Activated T-cell treated with anti-CD3 and anti-CD28 coated beads for 4 hours (primary cell): ENCODE measurements around the gene RPS13.
"Not testable (repeated sequence)": the region's sequence is repeated elsewhere in the genome, so short reads cannot be mapped to it uniquely, and the experiment has no call there.

Experiments
- DNase-seq: peaks from one replicate; pipeline ENCODE4 v3.0.0-alpha.2; 2020

Gene RPS13

DNA sequence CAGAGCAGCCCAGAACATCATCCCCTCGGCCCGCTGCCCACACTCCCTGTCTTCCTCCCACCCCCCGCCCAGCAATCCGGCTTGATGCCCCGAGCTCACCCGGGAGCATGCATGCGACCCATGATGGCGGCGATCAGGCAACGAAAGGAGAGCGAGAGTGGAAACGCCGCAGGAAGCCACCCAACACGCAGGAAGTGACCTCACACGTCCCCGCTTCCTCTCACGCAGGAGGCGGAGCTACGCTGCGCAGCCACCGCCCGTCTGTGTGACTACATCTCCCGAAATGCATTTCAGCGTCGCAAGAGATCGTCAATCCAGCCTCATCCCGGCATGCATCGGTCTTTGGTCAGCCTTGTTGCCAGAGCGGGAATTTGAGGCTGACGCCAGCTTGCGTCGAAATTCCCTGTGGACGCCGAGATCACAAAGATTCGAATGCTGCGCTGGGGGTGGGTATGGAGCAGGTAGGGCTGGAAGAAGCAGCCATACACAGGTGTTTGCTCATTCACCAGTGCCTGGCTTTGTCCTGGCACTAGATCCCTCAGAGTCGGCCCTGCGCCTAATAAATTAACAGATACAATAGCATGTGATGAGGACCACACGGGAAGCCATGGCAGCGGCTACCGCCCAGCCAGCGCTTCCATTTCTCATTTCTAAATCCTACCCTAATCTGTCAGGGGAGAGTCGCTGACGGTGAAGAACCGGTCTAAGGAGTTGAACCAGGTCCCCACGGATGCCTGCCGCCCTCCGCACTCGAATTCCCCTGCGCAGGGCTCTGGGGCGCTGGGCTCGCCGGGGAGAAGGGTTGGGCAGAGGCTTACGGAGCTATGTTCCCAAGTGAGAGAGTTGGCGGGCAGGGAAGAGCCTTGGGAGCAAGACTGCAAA, at the start of gene RPS13:
RPS13 (minus strand) TSS at position 148 of the 882 bp plus-strand sequence; CDS start at position 122, 26 bp downstream.
- DNase-seq, result peak; percentile 91

DNA sequence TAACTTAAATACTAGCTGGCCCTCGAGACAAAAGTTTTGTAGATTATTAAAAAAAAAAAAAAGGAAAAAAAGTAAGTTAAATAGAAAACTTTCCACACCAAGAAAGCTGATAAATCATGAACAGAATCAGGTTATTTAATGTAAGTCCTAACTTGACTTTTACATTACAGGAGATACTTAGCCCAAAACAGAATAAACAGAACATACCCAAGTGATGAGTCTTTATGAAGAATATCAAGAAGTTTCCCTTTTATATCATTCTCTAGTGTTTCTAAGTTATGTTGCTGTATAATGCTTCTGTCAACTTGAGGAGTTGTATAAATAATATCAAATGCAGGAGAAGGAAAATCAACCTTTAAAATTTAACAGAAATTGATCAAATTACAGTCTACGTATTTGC, 44.5 kb upstream of the RPS13 start:
- DNase-seq, result no peak

DNA sequence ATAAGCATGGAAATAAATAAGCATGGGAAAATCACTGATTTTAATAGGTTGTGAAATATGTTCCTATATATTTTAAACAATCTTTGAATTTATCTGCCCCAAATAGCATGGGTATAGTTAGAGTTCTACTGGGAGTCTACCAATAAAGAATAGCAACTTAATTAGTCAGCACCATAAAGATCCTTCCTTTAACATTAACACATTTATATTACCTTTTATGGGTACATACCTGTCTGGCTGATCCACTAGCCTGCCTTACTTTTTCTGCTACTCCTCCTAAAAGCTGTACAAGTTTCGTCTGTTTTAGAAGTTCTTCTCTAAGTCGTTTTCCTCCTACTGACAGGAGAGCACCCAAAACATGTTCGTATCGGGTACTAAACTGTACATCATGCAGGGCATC, 39.8 kb upstream of the RPS13 start:
- no peak for DNase-seq

DNA sequence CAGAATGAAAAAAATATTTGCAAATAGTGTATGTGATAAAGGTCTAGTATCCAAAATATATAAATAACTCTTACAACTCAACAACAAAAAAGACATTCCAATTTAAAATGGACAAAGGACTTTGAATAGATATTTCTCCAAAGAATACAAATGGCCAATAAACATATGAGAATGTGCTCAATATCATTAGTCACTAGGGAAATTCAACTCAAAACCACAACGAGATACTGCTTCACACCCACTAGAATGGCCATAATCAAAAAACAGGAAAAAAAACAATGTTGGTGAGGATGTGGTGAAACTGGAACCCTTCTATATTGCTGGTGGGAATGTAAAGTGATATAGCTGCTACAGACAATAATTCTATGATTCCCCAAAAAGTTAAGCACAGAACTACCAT, 38.6 kb upstream of the RPS13 start:
- DNase-seq, result no peak

DNA sequence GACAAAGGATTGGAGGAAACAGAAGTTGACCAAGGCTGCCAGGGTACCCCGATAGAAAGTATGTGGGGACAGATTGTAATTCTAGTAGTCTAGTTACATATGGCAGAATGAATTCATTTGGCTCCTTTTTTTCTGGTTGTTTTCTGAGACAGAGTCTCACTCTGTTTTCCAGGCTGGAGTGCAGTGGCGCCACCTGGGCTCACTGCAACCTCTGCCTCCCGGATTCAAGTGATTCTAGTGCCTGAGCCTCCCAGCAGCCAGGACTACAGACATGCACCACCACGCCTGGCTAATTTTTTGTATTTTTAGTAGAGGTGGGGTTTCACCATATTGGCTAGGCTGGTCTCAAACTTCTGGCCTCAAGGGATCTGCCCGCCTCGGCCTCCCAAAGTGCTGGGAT, 30.3 kb upstream of the RPS13 start:
- not testable (repeated sequence) for DNase-seq

DNA sequence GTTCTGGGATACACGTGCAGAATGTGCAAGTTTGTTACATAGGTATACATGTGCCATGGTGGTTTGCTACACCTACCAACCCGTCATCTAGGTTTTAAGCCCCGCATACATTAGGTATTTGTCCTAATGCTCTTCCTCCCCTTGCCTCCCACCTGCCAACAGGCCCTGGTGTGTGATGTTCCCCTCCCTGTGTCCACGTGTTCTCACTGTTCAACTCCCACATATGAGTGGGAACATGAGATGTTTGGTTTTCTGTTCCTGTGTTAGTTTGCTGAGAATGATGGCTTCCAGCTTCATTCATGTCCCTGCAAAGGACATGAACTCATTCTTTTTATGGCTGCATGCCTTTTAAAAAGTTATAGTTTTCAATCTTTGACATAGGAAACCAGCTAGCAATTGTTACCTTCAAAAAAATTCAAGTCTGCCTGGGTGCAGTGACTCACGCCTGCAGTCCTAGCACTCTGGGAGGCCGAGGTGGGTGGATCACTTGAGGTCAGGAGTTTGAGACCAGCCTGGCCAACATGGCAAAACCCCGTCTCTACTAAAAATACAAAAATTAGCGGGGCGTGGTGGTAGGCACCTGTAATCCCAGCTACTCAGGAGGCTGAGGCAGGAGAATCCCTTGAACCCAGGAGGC, 28.1 kb upstream of the RPS13 start:
- DNase-seq, result not testable (repeated sequence)

DNA sequence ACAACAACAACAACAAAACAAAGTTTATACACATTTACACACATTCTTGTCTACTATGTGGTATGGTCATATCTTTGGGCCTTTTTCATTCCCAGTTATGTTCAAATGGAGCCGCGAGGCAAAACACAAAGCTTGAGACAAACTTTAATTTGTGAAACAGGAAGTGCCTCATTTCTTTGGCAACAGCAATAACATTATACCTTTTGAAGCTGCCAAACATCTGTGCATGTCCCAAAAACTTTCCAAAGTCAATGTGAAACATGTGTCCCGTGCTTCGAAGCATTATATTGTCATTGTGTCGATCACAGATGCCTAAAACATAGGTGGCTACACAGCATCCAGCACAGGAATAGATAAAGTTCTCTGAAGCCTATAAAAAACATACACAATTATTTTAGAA, 25.0 kb upstream of the RPS13 start:
- no peak for DNase-seq

DNA sequence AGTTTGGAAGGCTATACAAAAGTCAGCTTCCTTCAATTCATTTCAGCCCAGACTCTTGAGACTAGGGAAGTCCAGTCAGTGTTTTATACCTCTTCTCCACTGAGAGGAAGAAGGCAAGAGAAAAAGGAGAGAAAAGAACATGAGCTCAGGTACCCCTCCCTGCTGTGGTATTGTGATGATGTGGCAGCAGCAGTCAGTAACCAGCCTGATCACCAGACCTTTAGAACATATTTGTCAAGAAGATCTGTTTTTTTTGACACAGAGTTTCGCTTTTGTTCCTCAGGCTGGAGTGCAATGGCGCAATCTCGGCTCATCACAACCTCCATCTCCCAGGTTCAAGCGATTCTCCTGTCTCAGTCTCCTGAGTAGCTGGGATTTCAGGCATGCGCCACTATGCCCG, 21.2 kb upstream of the RPS13 start:
- no peak for DNase-seq

DNA sequence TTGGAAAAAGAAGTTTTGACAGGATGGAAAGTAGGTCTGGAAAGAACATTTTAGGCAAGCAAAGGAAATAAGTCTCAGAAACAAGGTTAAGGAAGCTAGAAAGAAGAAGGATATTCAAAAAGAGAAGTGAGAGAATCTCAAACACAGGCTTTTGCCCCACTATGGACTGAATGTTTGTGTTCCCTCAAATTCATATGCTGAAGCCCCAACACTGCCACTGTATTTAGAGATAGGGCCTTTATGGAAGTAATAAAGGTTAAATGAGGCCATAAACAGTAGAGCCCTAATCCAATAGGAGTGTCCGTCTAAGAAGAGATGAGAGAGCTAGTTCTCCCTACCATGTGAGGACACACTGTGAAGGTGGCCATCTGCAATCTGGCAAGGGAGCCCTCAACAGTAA, 20.6 kb upstream of the RPS13 start:
- DNase-seq, result no peak

DNA sequence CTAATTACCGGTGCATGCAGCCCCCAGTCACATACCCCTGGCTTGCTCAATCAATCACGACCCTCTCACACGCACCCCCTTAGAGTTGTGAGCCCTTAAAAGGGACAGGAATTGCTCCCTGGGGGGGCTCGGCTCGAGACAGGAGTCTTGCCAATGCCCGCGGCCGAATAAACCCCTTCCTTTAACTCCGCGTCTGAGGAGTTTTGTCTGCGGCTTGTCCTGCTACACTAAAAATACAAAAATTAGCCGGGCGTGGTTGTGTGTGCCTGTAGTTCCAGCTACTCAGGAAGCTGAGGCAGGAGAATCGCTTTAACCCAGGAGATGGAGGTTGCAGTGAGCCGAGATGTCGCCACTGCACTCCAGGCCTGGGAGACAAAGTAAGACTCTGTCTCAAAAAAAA, 8.5 kb upstream of the RPS13 start:
- not testable (repeated sequence) for DNase-seq

DNA sequence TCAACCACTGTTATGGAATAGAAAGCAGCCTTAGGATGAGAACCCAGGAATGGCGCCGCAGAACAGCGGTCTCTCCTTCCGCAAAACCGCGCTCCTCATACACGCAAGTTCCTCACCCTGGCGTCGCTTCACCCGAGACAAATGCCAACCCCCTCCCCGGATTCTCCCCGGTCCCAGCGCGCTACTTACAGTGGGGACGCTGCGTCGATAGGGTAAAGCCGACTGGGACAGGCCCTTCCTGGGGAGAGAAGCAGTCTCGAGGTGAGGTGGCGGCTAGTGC, 287 bp downstream of the RPS13 start:
- DNase-seq, result no peak

DNA sequence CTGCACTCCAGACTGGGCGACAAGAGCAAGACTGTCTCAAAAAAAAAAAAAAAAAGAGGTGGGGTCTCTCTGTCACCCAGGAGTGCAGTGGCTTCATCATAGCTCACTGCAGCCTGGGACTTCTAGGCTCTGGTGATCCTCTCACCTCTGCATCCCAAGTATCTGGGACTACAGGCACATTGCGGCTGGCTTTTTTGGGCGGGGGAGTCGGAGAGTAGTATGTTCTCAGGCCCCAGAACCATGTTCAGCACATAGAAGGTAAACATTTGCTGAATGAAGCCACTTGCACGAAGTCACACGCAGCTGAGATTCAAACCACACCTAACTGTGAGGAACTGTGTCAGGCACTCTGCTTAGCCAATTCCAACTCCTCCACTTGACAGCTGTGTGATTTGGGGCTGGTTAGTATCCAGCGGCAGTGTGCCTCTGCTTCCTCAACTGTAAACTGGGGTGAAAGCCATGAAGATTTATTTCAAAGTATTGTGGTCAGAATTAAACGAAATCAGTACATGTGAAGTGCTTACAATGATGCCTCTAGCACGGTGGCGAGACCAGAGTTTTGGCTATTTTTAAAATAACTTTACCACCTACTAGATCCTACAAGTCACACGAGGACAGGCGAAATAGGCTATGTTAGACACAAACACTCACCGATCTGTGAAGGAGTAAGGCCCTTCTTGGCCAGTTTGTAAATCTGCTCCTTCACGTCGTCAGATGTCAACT, 789 bp downstream of the RPS13 start:
- DNase-seq, result no peak

DNA sequence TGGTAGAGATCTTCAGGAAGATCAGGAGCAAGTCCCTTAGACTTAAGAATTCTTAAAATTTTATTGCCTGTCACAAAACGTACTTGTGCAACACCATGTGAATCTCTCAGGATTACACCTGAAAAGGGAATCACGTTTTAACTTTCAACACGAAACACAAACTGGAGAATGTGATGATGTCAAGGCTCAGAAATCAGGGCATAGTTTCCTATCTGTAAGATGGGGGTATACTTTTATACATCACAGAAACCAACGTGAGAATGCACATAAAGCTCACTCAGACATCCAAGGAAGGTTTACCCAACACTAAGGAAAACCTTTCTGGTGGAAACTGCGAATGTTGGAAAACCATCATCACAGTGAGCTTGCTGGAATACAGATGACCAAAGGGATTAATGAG, 2.0 kb downstream of the RPS13 start:
- DNase-seq, result no peak

DNA sequence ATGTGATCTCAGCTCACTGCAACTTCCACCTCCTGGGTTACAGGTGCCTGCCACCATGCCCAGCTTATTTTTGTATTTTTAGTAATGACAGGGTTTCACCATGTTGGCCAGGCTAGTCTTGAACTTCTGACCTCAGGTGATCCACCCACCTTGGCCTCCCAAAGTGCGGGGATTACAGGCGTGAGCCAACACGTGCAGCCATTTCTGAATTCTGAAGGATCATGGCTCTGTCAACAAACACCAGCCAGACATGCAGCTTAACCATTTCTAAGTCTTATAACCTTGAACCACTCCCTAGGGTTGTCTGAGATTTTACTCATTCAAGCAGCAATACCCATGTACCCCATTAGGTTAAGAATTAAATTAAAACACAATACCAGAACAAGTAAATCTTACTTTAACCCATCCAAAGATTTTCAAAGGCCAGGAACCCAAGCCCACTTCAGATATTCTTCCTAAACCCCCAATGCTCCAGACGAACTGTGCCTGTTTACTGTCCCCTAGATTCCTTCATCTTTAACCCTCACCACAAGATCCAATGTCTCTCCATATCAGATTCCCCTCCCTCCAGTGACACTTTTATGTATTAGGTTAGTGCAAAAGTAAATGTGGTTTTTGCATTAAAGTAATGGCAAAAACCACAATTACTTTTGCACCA, 4.0 kb downstream of the RPS13 start:
- DNase-seq, result no peak

DNA sequence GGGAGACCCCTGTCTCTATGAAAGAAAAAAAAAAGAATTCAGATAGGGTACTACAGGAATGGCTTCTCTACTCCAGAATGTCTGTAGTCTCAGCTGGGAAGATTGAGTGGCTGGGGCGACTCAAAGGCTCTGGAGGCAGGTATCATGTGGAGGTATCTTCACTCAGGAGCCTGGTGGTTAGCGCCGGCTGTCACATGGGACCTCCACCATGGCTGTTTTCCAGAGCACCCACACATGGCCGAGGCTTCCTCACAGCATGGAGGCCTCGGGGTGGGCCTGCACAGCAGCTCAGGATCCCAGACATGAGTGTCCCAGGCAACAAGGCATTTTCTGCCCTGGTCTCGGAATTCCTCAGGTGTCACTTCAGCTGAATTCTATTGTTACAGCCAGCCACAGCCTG, 10.1 kb downstream of the RPS13 start:
- no peak for DNase-seq

DNA sequence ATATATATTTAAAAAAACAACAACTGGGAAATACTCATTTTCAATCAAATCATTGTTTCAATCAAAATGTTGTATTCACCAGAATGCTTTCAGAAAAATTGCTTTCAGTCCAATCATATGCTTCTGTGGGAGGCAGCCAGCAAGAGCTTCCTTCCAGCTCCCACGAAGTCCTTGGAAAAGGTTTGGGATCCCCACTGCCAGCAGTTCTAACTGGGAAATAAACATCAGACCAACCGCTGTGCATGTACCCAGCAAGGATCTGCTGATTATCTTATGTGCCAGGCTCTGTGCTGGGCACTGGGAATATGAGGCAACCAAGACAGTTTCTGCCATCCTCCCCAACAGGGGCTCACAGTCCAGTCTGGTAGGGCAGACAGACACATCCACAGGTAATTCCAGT, 10.8 kb downstream of the RPS13 start:
- DNase-seq, result no peak

DNA sequence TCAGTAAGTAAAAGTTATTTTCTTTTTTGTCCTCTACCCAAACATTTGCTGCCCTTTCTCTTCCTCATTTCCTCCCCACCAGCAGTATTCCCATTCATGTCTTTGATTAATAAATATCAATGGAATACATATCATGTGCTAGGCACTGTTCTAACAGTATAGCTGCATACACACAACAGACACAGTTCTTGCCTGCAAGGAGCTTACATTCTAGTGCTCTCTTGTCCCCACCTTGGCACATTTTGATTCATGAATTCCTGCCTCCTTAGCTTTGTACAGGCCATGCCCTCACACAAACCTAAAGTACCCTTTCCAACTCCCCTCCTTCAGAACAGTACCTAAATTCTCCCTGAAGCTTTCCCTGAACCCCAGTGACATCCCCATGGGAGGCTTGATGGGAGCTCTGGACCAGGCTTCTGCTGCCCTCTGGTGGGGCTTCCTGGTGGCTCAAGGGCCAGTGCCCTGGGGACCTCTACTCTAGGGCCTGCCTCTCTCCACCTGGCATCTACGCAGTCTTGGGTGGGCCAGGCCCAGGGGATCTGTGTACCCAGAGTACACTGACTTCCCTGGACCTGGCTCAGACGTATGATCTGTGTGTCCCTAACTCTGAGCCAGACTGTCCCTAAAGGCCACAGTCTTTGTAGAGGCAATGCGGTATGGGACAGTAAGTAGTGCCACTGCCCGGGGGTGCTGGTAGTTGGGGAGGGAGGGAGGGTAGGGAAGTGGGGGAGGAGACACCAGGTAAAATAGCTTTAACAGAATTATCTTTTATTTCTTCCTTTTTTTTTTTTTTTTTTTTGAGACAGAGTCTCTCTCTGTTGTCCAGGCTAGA, 14.1 kb downstream of the RPS13 start:
- DNase-seq, result no peak

DNA sequence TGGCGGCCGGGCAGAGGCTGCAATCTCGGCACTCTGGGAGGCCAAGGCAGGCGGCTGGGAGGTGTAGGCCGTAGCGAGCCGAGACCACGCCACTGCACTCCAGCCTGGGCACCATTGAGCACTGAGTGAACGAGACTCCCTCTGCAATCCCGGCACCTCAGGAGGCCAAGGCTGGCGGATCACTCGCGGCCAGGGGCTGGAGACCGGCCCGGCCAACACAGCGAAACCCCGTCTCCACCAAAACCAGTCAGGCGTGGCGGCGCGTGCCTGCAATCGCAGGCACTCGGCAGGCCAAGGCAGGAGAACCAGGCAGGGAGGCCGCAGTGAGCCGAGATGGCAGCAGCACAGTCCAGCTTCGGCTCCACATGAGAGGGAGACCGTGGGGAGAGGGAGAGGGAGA, 26.3 kb downstream of the RPS13 start:
- not testable (repeated sequence) for DNase-seq

DNA sequence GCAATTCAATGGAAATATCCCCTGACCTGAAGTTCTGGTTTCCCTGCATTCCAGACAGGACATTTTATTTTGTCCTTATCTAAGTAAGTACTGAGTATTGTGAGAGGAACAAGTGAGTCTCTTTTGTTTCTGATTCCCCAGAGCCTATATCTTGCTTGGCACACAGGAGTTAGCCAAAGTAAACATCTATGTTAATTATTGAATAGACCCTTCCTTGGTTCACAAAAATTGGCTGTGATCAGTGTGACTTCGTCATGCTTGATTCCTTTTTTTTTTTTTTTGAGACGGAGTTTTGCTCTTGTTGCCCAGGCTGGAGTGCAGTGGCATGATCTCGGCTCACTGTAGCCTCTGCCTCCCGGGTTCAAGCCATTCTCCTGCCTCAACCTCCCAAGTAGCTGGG, 29.0 kb downstream of the RPS13 start:
- not testable (repeated sequence) for DNase-seq

DNA sequence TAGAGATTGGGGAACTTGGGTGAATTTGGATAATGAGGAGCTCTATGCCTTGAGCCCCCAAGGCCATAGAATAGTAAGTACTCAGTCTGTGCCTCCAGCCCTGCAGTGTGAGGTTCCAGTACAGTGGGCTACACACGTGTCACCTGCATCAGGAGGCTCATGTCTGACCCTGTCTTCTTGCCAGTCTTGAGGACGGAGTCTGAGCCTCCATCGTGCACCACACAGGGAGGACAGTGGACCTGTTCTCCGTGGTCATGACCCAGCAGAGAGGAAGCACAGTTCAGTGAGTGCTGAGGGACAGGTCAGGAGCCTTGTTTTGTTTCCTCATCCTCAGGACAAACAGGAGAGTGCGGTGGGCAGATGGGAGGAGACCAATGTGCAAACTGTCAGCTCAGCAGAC, 30.8 kb downstream of the RPS13 start:
- no peak for DNase-seq

DNA sequence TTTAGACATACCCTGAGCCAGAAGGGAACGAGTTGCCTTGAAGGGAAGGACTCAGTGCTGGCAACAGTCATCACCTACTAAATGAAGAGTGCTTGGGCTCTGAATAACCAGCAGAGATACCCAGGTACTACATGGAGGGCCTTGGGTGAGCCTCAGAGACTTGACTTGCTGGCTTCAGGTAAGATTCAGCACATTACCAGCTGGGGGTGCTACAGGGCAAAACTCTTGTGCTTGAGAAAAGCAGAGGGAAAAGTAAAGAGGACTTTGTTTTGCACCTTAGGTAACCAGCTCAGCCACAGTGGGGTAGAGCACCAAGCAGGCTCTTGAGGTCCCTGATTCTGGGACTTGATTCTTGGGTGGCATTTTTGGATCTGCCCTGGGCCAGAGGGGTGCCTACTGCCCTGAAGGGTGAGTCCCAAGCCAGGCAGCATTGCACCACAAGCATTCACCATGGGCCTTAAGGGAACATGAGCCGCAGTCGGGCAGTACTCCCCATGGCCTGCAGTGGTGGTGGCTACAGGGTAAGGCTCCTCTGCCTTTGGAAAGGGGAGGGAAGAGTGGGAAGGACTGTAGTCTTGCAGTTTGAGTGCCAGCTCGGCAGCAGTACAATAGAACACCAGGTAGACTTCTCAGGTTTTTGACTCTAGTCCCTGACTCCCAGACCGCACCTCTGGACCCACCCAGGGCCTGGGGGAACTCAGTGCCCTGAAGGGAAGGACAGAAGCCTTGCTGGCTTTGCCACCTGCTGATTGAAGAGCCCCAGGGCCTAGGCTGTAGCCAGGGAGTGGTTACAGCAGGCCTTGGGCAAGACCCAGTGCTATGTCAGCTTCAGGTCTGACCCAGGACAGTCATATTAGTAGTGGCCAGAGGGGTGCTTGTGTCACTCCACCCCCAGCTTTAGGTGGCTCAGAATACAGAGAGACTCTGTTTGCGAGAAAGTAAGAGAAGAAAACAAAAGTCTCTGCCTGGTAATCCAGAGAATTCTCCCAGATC, 40.5 kb downstream of the RPS13 start:
- no peak for DNase-seq
